ENCODE results near the gene CPB1.

DNA sequence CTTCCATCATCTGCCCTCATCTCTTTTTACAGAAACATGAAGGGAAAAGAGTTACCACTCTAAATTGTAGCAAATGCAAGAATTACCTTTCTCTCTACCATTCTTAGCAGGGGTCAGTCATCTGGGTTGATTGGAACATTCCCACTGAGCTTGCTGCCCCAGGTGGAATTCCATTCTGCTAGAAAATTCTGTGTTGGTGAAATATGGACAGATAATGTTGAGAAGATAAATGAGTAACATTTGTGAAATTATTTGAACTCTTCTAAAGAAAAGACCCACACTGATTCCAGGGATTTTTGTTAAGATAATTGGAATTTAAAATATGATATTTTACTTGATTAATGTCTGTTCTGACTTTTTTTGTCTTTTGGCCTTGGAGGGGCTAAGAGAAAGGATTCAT lies 26.4 kb downstream of the CPB1 start:
- TF ChIP-seq SIN3A (IDR thresholded peaks at IDR 0.05; ENCODE audit: borderline replicate concordance, insufficient read depth, low read length) (no peak), POLR2AphosphoS5 (IDR thresholded peaks at IDR 0.05; ENCODE audit: low read depth, low read length) (no peak), TAF1 (IDR thresholded peaks at IDR 0.05; ENCODE audit: borderline replicate concordance, insufficient read depth, low read length) (no peak)
- TF ChIP-seq, protein P1, sequence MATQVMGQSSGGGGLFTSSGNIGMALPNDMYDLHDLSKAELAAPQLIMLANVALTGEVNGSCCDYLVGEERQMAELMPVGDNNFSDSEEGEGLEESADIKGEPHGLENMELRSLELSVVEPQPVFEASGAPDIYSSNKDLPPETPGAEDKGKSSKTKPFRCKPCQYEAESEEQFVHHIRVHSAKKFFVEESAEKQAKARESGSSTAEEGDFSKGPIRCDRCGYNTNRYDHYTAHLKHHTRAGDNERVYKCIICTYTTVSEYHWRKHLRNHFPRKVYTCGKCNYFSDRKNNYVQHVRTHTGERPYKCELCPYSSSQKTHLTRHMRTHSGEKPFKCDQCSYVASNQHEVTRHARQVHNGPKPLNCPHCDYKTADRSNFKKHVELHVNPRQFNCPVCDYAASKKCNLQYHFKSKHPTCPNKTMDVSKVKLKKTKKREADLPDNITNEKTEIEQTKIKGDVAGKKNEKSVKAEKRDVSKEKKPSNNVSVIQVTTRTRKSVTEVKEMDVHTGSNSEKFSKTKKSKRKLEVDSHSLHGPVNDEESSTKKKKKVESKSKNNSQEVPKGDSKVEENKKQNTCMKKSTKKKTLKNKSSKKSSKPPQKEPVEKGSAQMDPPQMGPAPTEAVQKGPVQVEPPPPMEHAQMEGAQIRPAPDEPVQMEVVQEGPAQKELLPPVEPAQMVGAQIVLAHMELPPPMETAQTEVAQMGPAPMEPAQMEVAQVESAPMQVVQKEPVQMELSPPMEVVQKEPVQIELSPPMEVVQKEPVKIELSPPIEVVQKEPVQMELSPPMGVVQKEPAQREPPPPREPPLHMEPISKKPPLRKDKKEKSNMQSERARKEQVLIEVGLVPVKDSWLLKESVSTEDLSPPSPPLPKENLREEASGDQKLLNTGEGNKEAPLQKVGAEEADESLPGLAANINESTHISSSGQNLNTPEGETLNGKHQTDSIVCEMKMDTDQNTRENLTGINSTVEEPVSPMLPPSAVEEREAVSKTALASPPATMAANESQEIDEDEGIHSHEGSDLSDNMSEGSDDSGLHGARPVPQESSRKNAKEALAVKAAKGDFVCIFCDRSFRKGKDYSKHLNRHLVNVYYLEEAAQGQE (IDR thresholded peaks at IDR 0.05; ENCODE audit: insufficient read depth in 1 of 2, low read depth in 2 of 2, low read length in 2 of 2) = no peak

All from PFSK-1 (cell line).